ENCODE measurements around the gene RAP2C.
A peak's percentile ranks its signal among the peaks of the same experiment; 100 is the strongest.

RAP2C gene

DNA sequence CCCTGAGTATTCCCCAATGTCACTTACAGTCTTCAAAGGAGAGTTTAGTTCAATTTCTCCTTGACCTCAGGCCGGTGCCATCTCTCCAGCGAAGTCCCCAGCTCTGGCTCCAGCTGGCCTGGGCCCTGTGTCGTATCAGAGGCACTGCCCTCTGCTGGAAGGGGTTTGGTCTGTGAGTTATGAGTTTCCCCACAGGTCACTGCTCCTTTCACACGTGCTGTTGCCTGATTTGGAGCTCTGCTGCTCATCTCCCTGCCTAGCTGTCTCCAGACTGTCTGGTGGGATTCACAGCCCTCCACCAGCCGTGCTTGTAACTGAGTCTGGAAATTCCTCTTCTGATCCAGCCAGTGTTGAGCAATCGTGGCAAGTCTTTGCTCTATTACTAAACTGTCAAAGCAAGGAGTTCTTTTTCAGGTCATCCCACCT, at the start of gene RAP2C:
Gene RAP2C (minus strand): TSS at position 105 of the 426 bp plus-strand sequence. CDS start 2,179 bp downstream, outside the sequence.
- DNase-seq = peak; percentile 71

- no peak for DNase-seq
These were observed 48.1 kb upstream of the RAP2C start for GRCh38 chrX:132267392-132267791.

GRCh38 chrX:132266583-132267355, 47.5 kb upstream of the RAP2C start:
- no peak for DNase-seq

- DNase-seq = no peak
These were observed 43.9 kb upstream of the RAP2C start for GRCh38 chrX:132263127-132263526.

DNA sequence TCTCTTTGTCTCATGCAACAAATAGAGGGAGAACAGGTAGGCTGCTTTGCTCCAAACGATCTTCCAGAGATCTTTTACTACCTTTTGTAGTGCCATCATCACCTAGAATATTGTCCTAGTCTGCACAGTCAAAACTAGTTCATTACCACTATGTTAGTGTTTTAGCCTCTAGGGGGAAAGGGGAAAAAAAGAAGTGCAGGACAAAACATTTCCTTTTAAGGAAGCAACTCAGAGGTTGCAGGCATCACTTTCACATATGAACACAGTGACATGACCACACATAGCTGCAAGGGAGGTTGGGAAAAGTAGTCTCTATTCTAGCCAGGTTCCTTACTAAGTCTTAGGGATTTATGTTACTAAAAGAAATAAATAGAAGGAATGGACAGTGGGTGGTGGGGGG, 39.3 kb upstream of the RAP2C start:
- DNase-seq = no peak

- DNase-seq = no peak
These were observed 37.9 kb upstream of the RAP2C start for GRCh38 chrX:132257116-132257515.

DNA sequence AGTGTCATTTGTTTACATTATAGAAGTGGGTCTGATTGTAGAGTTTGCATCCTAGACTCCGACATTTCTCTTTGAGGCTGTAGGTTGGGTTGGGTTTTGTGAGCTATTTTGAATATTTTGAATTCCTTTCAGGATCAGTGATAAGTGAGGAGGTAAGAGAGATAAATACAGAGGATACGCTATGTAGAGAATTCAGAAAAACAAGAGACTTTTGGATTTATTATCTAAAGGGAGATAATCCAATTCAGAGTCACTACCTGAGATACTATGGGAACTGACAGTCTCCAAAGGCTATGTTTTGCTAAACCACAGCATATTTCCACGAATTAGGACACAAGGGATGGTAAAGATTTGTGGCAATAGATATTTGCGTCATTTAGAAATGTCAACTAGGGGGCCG, 16.9 kb upstream of the RAP2C start:
- no peak for DNase-seq

DNA sequence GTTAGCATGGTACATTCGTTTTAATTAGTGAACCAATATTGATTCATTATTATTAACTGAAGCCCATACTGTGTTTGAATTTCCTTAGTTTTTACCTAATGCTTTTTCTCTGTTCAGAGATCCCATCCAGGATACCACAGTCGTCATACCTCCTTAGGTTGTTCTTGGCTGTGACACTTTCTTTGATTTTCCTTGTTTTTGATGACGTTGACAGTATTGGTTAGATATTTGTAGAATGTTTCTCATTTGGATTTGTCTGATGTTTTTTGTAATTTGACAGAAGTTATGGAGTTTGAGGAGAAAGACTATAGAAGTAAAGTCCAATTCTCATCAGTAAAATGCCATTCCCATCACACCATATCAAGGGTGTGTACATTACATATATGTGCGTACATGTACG, 16.2 kb upstream of the RAP2C start:
- DNase-seq = no peak

- no peak for DNase-seq
These were observed 12.3 kb upstream of the RAP2C start for GRCh38 chrX:132231587-132231986.

GRCh38 chrX:132227383-132228112, 8.3 kb upstream of the RAP2C start:
- no peak for DNase-seq

GRCh38 chrX:132226169-132226568, 6.9 kb upstream of the RAP2C start:
- DNase-seq = no peak

GRCh38 chrX:132218100-132218812, 991 bp downstream of the RAP2C start:
- DNase-seq = peak; percentile 87

DNA sequence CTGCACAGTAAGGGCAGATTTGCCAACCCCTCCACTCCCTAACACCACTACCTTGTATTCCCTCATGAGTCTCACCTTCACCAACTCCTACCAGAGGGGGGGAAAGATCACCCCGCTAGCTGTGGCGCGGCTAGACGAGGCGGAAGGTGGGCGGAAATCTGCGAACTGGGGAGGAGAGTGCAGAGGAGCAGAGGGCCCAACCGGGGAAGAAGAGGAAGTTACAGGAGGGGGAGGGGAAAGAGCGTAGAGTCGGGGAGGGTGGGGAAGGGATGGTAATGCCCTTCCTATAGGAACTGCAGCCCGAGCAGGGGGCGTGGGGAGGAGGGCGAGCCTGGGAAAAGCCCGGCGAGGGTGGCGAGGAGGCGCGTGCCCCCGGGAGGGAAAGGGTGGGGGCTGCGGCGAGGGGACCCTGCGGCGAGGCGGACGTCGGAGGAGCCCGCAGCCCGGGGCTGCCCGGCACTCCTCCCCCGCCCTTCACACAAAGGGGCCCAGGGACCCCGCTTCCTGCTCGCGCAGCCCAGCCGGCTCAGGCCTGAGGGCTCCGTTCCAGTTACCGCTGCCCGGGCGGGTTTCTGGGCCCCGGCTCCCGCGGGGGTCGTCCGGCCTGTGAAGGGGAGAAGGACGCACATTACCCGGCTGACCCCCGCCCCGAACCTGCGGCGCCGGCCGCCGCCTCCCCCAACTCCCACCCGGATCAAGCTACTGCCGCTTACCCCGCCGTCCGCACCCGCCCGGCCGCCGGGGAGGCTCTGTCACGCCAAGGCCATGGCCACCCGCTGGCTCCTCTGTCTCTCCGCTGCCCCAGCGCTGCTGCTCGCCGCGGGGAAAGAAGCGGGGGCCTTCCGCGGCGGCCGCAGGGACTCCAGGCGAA, 1.8 kb downstream of the RAP2C start:
- peak; percentile 86 for DNase-seq

DNA sequence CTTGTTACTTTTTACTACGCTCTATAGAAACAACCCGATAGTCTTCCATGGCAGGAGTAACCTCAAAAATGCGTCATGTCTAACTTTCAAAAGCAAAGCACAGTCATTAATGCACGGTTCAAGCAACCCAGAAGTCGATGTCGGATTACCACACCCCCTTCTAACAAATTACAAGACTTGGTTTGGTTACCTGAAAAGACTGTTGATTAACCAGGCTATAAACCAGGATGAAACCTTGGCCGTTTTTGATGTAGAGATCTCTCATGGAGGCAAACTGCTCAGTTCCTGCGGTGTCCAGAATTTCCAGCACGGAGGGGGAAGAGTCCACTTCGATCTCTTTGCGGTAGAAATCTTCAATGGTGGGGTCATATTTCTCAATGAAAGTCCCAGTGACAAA, 2.4 kb downstream of the RAP2C start:
- DNase-seq = peak; percentile 49

- peak; percentile 3 for DNase-seq
These were observed 3.0 kb downstream of the RAP2C start for GRCh38 chrX:132216283-132216682.

DNA sequence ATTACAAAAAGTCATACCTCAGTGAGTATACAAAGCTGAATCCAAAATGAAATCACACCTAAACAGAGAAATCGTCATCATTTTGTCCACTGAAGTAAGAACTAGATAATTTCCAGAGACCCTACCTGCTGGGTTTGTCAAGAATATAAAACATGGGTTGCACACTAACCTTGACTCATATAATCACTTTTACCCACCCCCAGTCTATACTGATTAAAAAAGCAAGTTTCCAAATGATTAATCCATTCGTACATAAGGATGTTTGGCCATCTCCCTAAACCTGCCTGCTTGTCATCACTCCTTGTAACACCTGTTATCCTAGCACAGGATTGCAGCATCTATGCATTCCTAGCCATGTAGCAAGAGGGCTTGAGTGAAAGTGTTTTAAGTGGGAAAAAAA, 4.7 kb downstream of the RAP2C start:
- DNase-seq = no peak

GRCh38 chrX:132209527-132209926, 9.7 kb downstream of the RAP2C start:
- no peak for DNase-seq

- no peak for DNase-seq
These were observed 10.8 kb downstream of the RAP2C start for GRCh38 chrX:132208422-132208821.

DNA sequence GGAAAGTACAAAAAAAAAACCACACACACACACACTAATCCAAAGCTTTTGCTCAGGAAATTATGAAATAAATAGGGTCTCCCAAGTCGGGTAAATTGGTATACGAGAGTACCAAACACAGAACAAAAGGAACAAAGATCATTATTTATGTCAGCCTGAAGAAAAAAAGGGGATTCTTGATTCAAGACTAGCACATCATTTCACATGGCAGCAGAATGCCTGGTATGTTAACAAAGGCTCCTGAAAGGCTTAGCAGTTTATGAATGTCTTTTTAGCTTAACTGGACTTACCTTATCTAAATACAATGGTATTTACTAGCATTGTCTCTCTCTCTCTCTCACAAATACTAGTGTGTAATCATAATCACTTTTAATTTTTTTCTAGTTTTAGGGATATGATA, 11.3 kb downstream of the RAP2C start:
- no peak for DNase-seq

DNA sequence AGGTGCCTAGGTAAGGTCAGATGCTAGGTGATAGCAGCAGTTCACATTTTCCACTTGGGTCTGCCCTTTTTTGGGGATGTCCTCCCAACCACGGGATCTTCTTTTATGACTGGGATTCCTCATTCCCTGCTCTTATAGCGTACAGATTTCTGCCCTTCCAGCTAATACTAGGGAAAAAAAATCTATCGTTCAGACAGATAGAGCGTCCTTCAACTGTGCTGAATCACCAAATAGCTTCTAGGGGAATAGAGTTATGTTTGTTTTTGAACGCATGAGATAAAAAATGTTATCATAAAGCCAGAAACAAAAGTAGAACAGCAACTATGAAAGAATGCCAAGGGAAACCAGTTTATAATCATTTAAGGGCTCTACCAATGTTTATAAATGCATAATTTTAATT, 13.0 kb downstream of the RAP2C start:
- DNase-seq = no peak

- DNase-seq = no peak
These were observed 14.6 kb downstream of the RAP2C start for GRCh38 chrX:132204629-132205028.

DNA sequence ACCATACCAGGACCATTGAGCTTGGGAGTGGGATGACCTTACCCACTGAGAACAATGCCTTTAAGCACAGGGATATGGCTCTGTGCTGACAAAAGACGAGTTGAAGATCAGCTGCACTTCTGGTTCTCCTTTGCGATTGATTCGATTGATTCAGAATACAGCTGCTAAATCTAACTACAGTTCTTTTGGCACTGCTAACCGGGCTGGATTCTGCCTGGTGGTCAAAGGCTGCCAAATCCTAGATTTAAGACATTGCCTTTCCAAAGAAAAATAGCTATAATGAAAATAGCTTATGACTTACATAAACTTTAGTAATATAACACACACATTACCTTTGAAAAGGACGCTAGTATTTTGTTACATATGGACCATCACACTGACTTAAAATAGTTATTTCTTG, 18.3 kb downstream of the RAP2C start:
- no peak for DNase-seq

DNA sequence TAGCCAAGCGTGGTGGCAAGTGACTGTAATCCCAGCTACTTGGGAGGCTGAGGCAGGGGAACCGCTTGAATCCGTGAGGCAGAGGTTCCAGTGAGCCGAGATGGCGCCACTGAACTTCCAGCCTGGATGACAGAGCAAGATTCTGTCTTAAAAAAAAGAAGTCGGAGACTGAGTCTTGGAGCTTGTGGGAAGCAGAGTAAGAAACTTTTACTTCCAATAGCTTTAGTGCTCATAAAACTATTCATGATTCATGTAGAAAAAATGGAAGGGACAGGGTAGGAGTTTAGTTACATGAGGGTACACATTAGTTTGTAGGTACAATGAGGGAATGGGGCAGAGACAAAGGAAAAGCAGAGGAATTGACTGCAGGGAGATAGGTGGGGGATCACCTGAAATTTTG, 19.3 kb downstream of the RAP2C start:
- no peak for DNase-seq
